ENCODE measurements around the gene NUDT4.
"Not testable (repeated sequence)": the region's sequence is repeated elsewhere in the genome, so short reads cannot be mapped to it uniquely, and the experiment has no call there.

NUDT4 gene

DNA sequence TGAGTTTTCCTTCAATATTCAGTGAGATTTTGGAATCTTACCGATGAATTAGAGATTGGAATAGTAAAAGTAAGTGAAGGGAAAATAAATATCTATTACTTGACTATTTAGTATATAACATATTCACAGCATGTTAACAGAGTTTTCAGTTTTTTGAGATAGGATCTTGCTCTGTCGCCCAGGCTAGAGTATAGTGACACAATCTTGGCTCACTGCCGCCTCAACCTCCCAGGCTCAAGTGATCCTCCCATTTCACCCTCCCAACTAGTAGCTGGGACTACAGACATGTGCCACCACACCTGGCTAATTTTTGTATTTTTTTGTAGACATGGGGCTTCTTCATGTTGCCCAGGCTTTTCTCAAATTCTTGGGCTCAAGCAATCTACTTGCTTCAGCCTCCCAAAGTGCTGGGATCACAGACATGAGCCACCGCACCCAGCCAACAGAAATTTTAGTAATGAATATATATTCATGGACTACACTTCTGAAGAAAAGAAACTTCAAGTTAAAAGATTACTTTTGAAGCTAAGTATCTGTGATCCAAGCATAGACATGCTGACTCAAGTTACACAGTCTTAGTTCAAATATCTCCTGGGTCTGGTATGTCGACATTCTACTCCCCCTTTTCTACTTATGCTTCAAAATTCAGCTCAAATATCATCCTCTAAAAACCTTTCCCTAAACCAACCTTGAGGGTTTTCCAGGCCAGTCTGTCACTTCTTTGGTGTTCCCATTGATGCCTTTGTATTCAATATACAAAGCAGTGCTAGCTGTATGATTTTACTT, 50.2 kb downstream of the NUDT4 start:
- DNase-seq (ENCODE audit: low read depth in 2 of 2) = no peak

DNA sequence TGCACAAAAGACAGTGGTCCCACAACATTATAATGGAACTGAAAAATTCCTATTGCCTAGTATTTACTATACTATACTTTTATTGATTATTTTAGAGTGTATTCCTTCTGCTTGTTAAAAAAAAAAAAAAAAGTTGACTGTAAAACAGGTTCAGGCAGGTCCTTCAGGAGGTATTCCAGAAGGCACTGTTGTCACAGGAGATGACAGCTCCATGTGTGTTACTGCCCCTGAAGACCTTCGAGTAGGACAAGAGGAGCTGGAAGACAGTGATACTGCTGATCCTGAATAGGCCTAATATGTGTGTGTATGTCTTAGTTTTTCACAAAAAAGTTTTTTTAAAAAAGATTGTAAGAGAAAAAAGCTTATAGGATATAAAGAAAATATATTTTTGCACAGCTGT, 51.7 kb downstream of the NUDT4 start:
- no peak for DNase-seq (ENCODE audit: low read depth in 2 of 2)

DNA sequence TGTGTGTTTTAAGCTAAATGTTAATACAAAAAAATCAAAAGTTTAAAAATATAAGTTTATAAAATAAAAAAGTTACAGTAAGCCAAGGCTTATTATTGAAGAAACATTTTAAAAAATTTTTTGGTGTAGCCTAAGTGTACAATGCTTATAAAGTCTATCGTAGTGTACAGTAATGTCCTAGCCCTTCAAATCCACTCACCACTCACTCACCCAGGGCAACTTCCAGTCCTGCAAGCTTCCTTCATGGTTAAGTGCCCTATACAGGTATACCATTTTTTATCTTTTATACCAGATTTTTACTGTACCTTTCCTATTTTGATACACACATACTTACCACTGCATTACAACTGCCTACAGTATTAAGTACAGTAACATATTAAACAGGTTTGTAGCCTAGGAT, 52.1 kb downstream of the NUDT4 start:
- no peak for DNase-seq (ENCODE audit: low read depth in 2 of 2)

- no peak for DNase-seq (ENCODE audit: low read depth in 2 of 2)
Measured at GRCh38 chr12:93430280-93430679, 52.6 kb downstream of the NUDT4 start.

DNA sequence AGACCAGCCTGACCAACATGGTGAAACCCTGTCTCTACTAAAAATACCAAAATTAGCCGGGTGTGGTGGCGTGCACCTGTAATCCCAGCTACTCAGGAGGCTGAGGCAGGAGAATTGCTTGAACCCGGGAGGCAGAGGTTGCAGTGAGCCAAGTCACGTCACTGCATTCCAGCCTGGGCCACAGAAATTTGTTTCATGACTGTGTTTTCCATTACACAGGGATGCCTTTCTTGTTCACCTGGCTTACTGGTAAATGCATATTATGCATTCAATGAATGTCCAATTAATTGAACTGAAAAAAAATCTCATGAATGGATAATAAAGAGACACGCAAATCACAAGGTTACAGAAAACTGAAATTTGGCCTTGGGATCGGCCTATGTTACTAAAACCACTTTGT, 54.3 kb downstream of the NUDT4 start:
- not testable (repeated sequence) for DNase-seq (ENCODE audit: low read depth in 2 of 2)

DNA sequence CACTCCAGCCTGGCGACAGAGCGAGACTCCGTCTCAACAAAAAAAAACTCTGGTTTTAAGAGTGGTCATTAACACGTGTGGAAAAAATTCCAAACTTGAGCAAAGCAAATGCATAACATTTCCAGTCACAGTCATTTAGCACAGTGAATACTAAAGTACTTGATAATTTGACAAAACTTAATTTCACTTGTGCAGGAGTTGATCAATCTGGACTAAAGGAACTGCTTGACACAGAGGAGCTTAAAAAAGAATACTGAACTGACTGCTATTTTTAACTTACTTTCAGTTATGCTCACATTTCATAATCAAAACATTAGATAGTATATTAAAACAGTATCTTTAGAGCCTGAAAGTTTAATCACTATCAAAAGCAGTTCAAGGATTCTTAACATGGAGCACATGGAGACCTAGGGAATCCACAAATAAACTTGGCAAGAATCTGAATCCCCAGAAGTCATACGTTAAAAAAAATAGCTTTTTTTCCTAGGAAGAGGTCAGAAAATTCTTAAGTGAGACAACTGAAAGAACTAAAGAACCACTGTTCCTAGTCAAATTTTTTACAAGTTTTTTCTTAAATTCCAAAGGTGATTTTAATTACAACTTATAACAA, 56.6 kb downstream of the NUDT4 start:
- DNase-seq (ENCODE audit: low read depth in 2 of 2) = no peak

- DNase-seq (ENCODE audit: low read depth in 2 of 2) = no peak
Measured at GRCh38 chr12:93438266-93439050, 60.7 kb downstream of the NUDT4 start.

GRCh38 chr12:93440043-93440835, 62.5 kb downstream of the NUDT4 start:
- DNase-seq (ENCODE audit: low read depth in 2 of 2) = no peak

GRCh38 chr12:93441081-93441616, 63.4 kb downstream of the NUDT4 start:
- peak; percentile 9 to 18 for DNase-seq (ENCODE audit: low read depth in 2 of 2)

- peak; percentile 92 to 97 for DNase-seq (ENCODE audit: low read depth in 2 of 2)
Measured at GRCh38 chr12:93441617-93442410, 64.1 kb downstream of the NUDT4 start, which contains the start of gene UBE2N. Gene UBE2N, minus strand, starts transcription at chr12:93441947. Its CDS starts 63 bp downstream, at chr12:93441884.

DNA sequence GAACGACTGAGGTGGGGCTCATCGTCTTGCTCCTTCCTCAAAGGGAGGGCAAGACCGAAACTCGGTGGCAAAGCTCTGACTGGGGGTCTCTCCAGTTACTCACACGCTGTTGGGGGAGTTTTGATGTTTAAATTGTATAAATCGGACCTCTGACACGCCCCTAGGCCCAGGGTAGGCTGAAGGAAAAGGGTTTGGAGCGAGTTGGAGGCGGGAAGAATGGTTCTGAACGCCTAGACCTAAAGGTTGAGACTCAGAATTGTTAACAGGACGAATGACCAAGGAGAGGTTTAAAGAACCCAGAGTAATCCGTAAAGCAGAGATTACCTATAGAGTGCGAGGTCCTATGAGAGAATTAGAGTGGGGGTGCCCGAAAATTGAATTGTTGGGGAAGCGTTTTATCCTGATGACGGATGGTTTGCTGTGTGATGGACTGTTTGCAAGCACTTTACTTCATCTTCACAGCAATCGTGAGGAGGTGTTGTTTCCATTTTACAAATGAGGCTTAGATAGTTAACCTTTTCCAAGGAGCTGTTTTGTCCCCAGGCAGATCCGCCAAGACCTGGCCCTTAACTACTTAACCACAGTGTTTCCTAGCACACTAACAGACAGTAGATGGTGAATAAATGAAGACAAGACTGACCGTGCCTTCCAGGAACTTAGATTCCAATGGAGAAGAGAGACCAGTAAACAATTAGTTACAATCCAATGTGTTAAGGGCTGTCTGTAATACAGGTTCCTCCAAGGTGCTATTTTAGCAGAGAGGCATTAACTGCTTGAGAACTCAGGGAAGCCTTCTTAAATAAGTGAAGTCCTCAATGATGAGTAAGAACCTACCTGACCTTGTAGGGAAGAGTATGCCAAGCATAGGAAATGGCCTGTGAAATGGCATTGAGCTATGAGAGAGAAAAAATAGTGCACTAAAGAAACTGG, 65.0 kb downstream of the NUDT4 start:
- DNase-seq (ENCODE audit: low read depth in 2 of 2) = no peak

DNA sequence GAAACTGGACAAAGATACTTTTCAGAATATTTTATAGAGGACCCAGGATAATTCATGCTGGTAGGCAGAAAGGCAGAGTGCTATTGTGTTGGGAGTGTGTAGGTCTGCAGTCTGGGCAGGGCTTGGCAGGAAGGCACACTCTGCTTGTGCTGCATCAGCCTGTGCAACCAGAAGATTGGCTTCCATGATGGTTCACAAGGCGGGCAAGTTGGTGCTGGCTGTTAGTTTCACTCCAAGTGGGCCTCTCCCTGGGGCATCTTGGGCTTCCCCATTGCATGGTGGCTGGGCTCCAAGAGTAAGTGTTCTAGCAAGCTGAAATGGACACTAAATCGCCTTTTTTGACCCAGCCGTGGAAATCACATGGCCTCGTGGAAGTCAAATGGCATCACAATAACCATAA, 65.9 kb downstream of the NUDT4 start:
- DNase-seq (ENCODE audit: low read depth in 2 of 2) = no peak

DNA sequence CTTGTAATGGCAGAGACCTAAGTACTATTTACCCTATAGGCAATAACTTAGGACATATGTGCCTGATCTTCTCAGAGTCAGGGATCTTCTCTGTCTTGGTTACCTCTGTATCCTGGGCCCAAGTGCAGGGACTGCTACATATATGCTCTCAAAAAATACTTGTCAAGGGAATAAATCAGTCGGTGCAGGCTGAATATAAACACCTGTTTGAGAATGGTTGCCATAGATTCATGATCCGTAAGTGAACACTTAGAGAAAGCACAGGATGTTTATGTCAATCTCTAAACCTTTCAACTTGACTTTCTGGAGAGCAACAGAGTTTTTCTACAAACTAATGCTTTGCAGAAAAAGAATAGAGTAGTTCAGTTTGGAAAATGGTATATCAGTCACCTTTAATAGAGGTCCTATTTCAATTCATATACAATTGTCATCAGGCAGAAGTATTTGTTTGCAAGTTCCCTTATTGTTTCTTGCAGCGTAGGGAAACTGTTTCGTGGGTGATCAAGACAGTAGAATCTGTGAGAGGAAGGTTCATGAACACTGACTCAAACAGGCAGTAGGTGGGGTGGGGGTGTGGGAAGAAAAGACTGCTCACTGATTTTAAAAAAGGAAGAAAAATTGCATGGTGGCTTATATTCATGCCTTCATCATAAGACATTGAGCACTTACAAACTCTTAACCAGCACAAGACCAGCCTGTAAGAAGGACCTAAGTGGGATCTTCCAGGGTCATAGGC, 70.0 kb downstream of the NUDT4 start:
- peak in 1 of 2 donors; percentile 17 for DNase-seq (ENCODE audit: low read depth in 2 of 2)

DNA sequence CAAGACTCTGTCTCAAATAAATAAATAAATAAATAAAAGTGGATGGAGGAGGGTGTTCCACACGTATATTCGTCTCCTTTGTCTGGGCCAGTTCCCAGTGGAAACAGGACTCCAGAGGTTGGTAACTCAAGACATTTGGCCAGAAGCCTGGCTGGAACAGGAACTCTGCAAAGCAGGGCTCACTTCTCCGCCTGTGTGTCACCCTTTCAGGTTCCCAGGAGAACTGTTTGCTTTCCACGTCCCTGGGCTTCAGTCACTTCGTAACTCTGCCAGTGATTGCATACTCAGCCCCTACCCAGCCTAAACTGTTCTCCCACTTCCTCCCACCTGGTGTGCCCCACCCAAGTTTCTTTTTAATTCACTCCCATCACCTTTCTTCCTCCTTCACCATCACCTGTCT, 71.1 kb downstream of the NUDT4 start:
- DNase-seq (ENCODE audit: low read depth in 2 of 2) = no peak

DNA sequence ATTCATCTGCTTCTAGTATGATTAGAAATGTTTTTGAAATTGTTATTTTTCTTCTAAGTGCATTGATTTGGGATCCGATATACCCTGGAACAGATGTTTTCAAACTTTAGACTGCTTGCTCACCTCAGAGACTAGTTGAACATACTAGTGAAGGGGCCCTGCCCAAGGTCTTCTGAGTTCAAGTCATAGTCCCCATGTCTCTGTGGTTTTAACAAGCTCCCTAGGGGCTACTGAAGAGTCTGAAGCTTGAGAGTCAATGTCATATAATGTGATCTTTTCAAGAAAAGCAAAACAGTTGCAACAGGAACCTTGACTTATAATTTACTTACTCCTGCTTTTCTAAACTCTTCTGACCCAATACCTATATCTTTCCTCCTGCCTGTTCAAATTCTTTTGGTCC, 71.6 kb downstream of the NUDT4 start:
- no peak for DNase-seq (ENCODE audit: low read depth in 2 of 2)

- no peak for DNase-seq (ENCODE audit: low read depth in 2 of 2)
Measured at GRCh38 chr12:93451423-93452158, 73.9 kb downstream of the NUDT4 start.

GRCh38 chr12:93453633-93454032, 75.9 kb downstream of the NUDT4 start:
- DNase-seq (ENCODE audit: low read depth in 2 of 2) = no peak

DNA sequence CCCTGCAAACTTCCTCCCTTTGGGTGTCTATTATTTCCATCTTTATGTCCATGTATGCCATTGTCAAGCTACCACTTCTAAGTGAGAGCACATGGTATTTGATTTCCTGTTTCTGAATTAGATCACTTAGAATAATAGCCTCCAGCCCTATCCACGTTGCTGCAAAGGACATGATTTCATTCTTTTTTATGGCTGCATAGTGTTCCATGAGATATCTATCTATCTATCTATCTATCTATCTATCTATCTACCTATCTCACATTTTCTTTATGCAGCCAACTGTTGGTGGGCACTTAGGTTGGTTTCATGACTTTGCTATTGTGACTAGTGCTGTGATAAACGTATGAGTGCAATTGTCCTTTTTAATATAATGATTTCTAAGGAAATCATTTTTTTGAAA, 78.4 kb downstream of the NUDT4 start:
- DNase-seq (ENCODE audit: low read depth in 2 of 2) = no peak
